Activated CD4-positive, alpha-beta T cell treated with anti-CD3 and anti-CD28 coated beads, Interleukin-2, amount 10 ng/mL, durations not matched to agents 7 days and 5 days (primary cell): ENCODE measurements around the gene TMEM45B. TPM values are rescaled to one million over a fixed set of nuclear protein-coding genes. Genes with fewer than 3 reads are reported as not detected.
A peak's percentile ranks its signal among the peaks of the same experiment; 100 is the strongest.

Experiments
- CTCF ChIA-PET: fragments of 350-600 bp; sonication (Branson Sonifier 250); formaldehyde crosslinking; loops from one replicate; lab custom pipeline; 2021; ENCODE audit warnings: antibody characterized with exemption; lab: Charles Lee
- POLR2A ChIA-PET: fragments of 350-600 bp; sonication (Branson Sonifier 250); formaldehyde crosslinking; loops from one replicate; lab custom pipeline; 2021; ENCODE audit warnings: antibody characterized with exemption; lab: Charles Lee
- DNase-seq: peaks from one replicate; pipeline ENCODE4 v3.0.0-alpha.2; 2020
- H3K27ac Mint-ChIP-seq: one replicate; pipeline ENCODE4 v1.8.0; 2021; ENCODE audit warnings: mild to moderate bottlenecking, moderate library complexity, mixed read lengths
- H3K27me3 Mint-ChIP-seq: one replicate; pipeline ENCODE4 v1.8.0; 2021; ENCODE audit warnings: mixed read lengths
- H3K36me3 Mint-ChIP-seq: one replicate; pipeline ENCODE4 v1.8.0; 2021; ENCODE audit warnings: low read depth, mixed read lengths
- H3K4me1 Mint-ChIP-seq: one replicate; pipeline ENCODE4 v1.8.0; 2021; ENCODE audit warnings: mixed read lengths
- H3K4me3 Mint-ChIP-seq: one replicate; pipeline ENCODE4 v1.8.0; 2021; ENCODE audit warnings: mild to moderate bottlenecking, moderate library complexity, mixed read lengths
- H3K9me3 Mint-ChIP-seq: one replicate; pipeline ENCODE4 v1.8.0; 2021; ENCODE audit warnings: mixed read lengths
- total RNA-seq, 2 experiments: library from RNA; stranded (reverse); gene quantifications; one replicate each; pipeline ENCODE4 v1.2.3, GENCODE V29; 2021

TMEM45B gene
- total RNA-seq, 2 experiments from 2014 or later = 0.84 to 0.94 TPM

DNA sequence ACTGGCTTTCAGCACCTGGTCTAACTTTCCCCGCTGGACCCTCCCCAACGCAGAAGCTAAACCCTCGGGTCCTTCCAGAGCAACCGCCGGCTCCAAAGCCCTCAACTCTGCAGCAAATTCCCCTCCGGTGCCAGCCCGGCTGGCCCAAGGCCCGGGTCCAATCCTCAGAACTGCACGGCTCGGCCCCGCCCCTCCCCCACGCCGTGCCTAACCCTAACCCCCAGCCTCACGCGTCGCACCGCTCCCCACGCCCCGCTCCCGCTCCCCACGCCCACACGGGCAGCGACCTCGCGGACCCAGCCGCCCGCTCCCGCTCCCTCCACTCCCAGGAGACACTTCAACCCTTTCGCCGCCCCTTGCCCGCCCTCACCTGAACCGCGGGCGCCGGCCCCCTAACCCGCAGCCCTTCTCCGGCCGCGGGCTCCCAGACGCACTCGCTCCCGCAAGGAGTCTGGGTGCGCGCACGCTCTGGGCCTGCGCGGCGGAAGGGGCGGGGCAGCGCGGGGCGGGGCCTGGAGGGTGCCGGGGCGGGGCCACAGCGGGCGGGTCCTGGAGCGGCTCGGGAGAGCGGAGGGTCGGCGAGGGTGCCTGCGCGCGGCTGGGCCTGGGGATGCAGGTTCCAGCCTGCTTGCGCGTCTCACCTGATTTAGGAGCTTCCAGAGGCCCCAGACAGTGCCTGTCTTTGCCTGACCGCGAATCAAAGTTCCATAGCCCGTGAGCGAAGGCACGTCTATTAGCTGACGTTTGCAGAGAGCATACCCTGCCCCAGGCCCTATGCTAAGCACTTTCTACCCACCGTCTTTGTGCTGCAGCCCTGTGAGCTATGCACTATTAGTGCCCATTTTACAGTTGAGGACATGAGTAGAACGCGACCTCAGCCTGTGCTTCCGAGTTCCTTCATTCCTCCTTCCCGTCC, 79.7 kb downstream of the TMEM45B start, which contains the start of gene NFRKB:
TSS of gene NFRKB (minus strand) at position 453 of the 916 bp plus-strand sequence. CDS start 2,729 bp downstream, outside the sequence.
- Mint-ChIP-seq H3K36me3 (peaks cover 30% of the 10 kb centered on the region), H3K4me3 (peak within 1 kb of the TSS; percentile 91), H3K9me3 (no peaks in the 10 kb centered on the region), H3K27ac (peak within 1 kb of the TSS; percentile 90), H3K4me1 (peaks cover 42% of the 10 kb centered on the region), H3K27me3 (peaks cover 2% of the 10 kb centered on the region)
- ChIA-PET CTCF (interaction anchor here (1.3 kb wide), 1 partner anchor 21 kb away, joined by 4 read pairs; no protein-coding TSS in a partner anchor), POLR2A (no interaction called here)
- DNase-seq = peak; percentile 86

DNA sequence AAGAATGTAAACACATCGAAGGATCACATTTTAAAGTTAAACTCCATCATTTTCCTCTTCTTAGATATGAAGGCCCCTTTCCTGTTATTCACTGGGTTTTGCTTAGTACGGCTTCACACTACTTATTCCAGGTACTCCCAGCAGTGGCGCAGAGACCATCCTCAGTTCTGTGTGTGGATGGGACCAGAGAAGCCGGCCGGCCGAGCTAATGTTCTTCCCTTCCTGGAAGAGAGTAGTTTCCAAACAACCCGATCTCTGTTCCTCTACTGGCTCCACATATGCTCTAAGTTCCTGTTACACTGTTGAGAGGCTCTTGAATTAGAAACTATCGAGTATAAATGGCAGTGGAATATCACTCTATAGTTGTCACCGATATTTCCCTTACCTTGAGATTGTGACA, 80.4 kb downstream of the TMEM45B start:
- no peak for DNase-seq

DNA sequence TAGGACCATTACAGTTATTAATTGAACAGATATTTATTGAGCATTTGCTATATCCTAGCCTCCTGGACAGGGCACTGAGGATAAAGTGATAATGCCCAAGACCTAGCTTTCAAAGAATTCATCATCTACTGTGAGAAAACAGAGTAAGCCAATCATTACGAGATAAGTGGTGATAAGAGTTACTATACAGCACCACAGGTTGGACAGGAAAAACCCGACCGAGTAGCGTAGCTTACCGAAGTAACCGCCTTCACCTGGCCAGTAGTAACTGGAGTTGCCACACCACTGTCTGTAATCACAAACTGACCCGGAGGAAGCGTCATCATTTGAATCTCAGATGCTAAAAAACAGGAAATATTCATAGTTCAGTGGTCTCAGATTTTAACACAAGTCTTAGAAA, 89.8 kb downstream of the TMEM45B start:
- Mint-ChIP-seq H3K4me1 (no peaks in the 10 kb centered on the region), H3K4me3 (no peak overlapping the region), H3K9me3 (no peaks in the 10 kb centered on the region), H3K27me3 (no peaks in the 10 kb centered on the region), H3K36me3 (peaks cover 20% of the 10 kb centered on the region), H3K27ac (no peak overlapping the region)
- POLR2A ChIA-PET = no interaction called here
- no peak for DNase-seq
- CTCF ChIA-PET = no interaction called here

More for the DNA sequence above, 80.4 kb downstream of the TMEM45B start:
- Mint-ChIP-seq H3K27ac (peak overlapping the region; percentile 90), H3K9me3 (no peaks in the 10 kb centered on the region), H3K4me3 (peak overlapping the region; percentile 91), H3K27me3 (peaks cover 2% of the 10 kb centered on the region), H3K36me3 (peaks cover 28% of the 10 kb centered on the region), H3K4me1 (peaks cover 42% of the 10 kb centered on the region)
- ChIA-PET CTCF (interaction anchor here (1.3 kb wide), 1 partner anchor 21 kb away, joined by 4 read pairs; no protein-coding TSS in a partner anchor), POLR2A (no interaction called here)

Other genes starting within 250 kb of the TMEM45B start
- 10 to 100 TPM; 37.4 to 43.2 TPM for gene NFRKB, start 79.7 kb downstream of the TMEM45B start, total RNA-seq
- 10 to 100 TPM; 12.9 to 15.2 TPM for gene PRDM10, start 187.0 kb downstream of the TMEM45B start, total RNA-seq